ENCODE results near the gene MZT1. TPM values are rescaled to one million over a fixed set of nuclear protein-coding genes. Genes with fewer than 3 reads are reported as not detected.

MZT1 gene
- total and polyA plus RNA-seq, 4 donors = 6.6 to 12.5 (median 7.1) TPM

GRCh38 chr13:72693832-72694231, 33.6 kb downstream of the MZT1 start:
- H3K9ac ChIP-seq (ENCODE audit: insufficient read depth in 1 of 2, low read length in 2 of 2) = no peak overlapping the region
- H3K4me3 ChIP-seq = no peak overlapping the region
- H3K27ac ChIP-seq (ENCODE audit: low read depth in 1 of 2, low read length in 1 of 2) = no peak overlapping the region
- 84 to 94% methylated on average over 5 of the region's 5 CpGs for WGBS, 2 donors
- peaks cover 0 to 4% (median 1%) of the 10 kb centered on the region in 4 donors for H3K9me3 ChIP-seq (ENCODE audit: control insufficient read depth in 4 of 4, insufficient read depth in 3 of 4, low read length in 3 of 4)
- TF ChIP-seq CTCF (IDR thresholded peaks at IDR 0.05; ENCODE audit: control extremely low read depth, extremely low read depth) = no peak
- H3K27me3 ChIP-seq (ENCODE audit: control insufficient read depth in 3 of 3, insufficient read depth in 3 of 3, low read length in 2 of 3) = no peaks in the 10 kb centered on the region
- H3K36me3 ChIP-seq (ENCODE audit: control insufficient read depth in 4 of 4, insufficient read depth in 4 of 4, low read length in 4 of 4) = no peaks in the 10 kb centered on the region
- DNase-seq (no peak), ATAC-seq (ENCODE audit: insufficient read depth, low FRiP score) (no peak)
- H3K4me1 ChIP-seq (ENCODE audit: control insufficient read depth in 5 of 5, insufficient read depth in 5 of 5, low read length in 5 of 5) = no peaks in the 10 kb centered on the region

GRCh38 chr13:72692884-72693514, 34.4 kb downstream of the MZT1 start:
- Histone ChIP-seq H3K27ac (ENCODE audit: low read depth in 1 of 2, low read length in 1 of 2) (no peak overlapping the region), H3K27me3 (ENCODE audit: control insufficient read depth in 3 of 3, insufficient read depth in 3 of 3, low read length in 2 of 3) (no peaks in the 10 kb centered on the region), H3K4me1 (ENCODE audit: control insufficient read depth in 5 of 5, insufficient read depth in 5 of 5, low read length in 5 of 5) (no peaks in the 10 kb centered on the region), H3K36me3 (ENCODE audit: control insufficient read depth in 4 of 4, insufficient read depth in 4 of 4, low read length in 4 of 4) (no peaks in the 10 kb centered on the region), H3K9me3 (ENCODE audit: control insufficient read depth in 4 of 4, insufficient read depth in 3 of 4, low read length in 3 of 4) (peaks cover 0 to 4% (median 1%) of the 10 kb centered on the region in 4 donors), H3K4me3 (no peak overlapping the region), H3K9ac (ENCODE audit: insufficient read depth in 1 of 2, low read length in 2 of 2) (no peak overlapping the region)
- DNase-seq (no peak), ATAC-seq (ENCODE audit: insufficient read depth, low FRiP score) (no peak)
- 66 to 75% methylated on average over 5 of the region's 5 CpGs for WGBS, 2 donors
- TF ChIP-seq CTCF (IDR thresholded peaks at IDR 0.05; ENCODE audit: control extremely low read depth, extremely low read depth) = no peak

GRCh38 chr13:72689181-72689696, 38.2 kb downstream of the MZT1 start:
- Histone ChIP-seq H3K4me1 (ENCODE audit: control insufficient read depth in 5 of 5, insufficient read depth in 5 of 5, low read length in 5 of 5) (no peaks in the 10 kb centered on the region), H3K4me3 (no peak overlapping the region), H3K27ac (ENCODE audit: low read depth in 1 of 2, low read length in 1 of 2) (no peak overlapping the region), H3K36me3 (ENCODE audit: control insufficient read depth in 4 of 4, insufficient read depth in 4 of 4, low read length in 4 of 4) (no peaks in the 10 kb centered on the region), H3K9ac (ENCODE audit: insufficient read depth in 1 of 2, low read length in 2 of 2) (no peak overlapping the region), H3K27me3 (ENCODE audit: control insufficient read depth in 3 of 3, insufficient read depth in 3 of 3, low read length in 2 of 3) (no peaks in the 10 kb centered on the region), H3K9me3 (ENCODE audit: control insufficient read depth in 4 of 4, insufficient read depth in 3 of 4, low read length in 3 of 4) (peaks cover 0 to 4% (median 1%) of the 10 kb centered on the region in 4 donors)
- TF ChIP-seq CTCF (IDR thresholded peaks at IDR 0.05; ENCODE audit: control extremely low read depth, extremely low read depth) = no peak
- ATAC-seq (ENCODE audit: insufficient read depth, low FRiP score) (no peak), DNase-seq (no peak)

- WGBS, 2 donors = 67 to 88% methylated on average over 3 of the region's 3 CpGs
- H3K9ac ChIP-seq (ENCODE audit: insufficient read depth in 1 of 2, low read length in 2 of 2) = no peak overlapping the region
- no peaks in the 10 kb centered on the region for H3K36me3 ChIP-seq (ENCODE audit: control insufficient read depth in 4 of 4, insufficient read depth in 4 of 4, low read length in 4 of 4)
- DNase-seq (no peak), ATAC-seq (ENCODE audit: insufficient read depth, low FRiP score) (no peak)
- no peaks in the 10 kb centered on the region for H3K4me1 ChIP-seq (ENCODE audit: control insufficient read depth in 5 of 5, insufficient read depth in 5 of 5, low read length in 5 of 5)
- no peak overlapping the region for H3K4me3 ChIP-seq
- no peak overlapping the region for H3K27ac ChIP-seq (ENCODE audit: low read depth in 1 of 2, low read length in 1 of 2)
- no peaks in the 10 kb centered on the region for H3K9me3 ChIP-seq (ENCODE audit: control insufficient read depth in 4 of 4, insufficient read depth in 3 of 4, low read length in 3 of 4)
- no peak for TF ChIP-seq CTCF (IDR thresholded peaks at IDR 0.05; ENCODE audit: control extremely low read depth, extremely low read depth)
- no peaks in the 10 kb centered on the region for H3K27me3 ChIP-seq (ENCODE audit: control insufficient read depth in 3 of 3, insufficient read depth in 3 of 3, low read length in 2 of 3)
Observed at GRCh38 chr13:72686766-72687165, 40.7 kb downstream of the MZT1 start.
